H1 (cell line): ENCODE data around the gene TMCC1. TPM values are rescaled to one million over a fixed set of nuclear protein-coding genes. Genes with fewer than 3 reads are reported as not detected.

Experiments used
- CREB1 ChIP-seq: IDR thresholded peaks from 2 replicates; pipeline ENCODE4 v1.6.1; 2012; ENCODE audit warnings: inconsistent platforms
- POU5F1 ChIP-seq: IDR thresholded peaks from 2 replicates; pipeline ENCODE4 v1.6.1; 2011; ENCODE audit warnings: low read depth, mild to moderate bottlenecking, low read length, moderate library complexity
- polyA plus RNA-seq, 7 experiments: library from polyadenylated mRNA; depleted of rRNA in 3 of 7; stranded (reverse) in 5 of 7; unstranded in 2 of 7; fragments of >200 nt in 5 of 7; fragments of 200-250 nt in 2 of 7; gene quantifications; 1 replicate in 5 of 7; 2 replicates in 1 of 7; 4 replicates in 1 of 7; pipeline versions ENCODE4 v1.2.1 to v1.2.3, GENCODE V29; 2011 to 2013; ENCODE audit warnings: missing spikeins in 2 of 7, mixed read lengths in 2 of 7
- total RNA-seq: library from RNA; stranded (reverse); fragmentation: NEBNext Ultra II Directional; extraction: Animal tissue kit (Norgen Biotek cat#: 25700); gene quantifications from 2 replicates; pipeline ENCODE4 v1.2.1, GENCODE V29; 2021

TMCC1 gene
- total and polyA plus RNA-seq, 2 of the 8 experiments (the other 6 are each of a cell fraction or from before 2014, with no cell fraction given) = 10.4 to 27.1 TPM

GRCh38 chr3:129840707-129841360 is 52.7 kb downstream of the TMCC1 start (continued):
- TF ChIP-seq POU5F1 = no peak
- no peak for TF ChIP-seq CREB1
